NK-92 (cell line): Measurements from ENCODE around the gene PGP.

Source experiments
- DNase-seq: peaks from one replicate; lab custom pipeline; 2025; ENCODE audit not compliant: unreplicated experiment; lab: John Stamatoyannopoulos, UW

The PGP gene

DNA sequence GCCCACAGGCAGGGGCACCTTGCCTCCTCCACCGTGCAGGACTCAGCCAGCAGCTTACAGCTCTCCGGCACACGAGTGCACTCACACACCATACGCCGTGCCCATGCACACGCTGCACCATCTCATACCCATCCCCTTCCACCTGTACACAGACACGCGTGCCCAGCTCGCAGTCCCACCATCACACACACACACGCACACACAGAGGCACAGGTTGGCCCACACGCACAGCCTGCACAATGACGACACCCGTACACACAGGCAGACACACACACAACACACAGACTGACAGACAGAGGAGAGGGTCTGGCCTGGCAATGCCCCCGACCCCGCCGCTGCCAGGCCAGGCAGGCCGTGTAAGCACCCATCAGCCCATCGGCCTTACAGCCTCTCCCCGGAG is 30.3 kb downstream of the PGP start:
- no peak for DNase-seq

DNA sequence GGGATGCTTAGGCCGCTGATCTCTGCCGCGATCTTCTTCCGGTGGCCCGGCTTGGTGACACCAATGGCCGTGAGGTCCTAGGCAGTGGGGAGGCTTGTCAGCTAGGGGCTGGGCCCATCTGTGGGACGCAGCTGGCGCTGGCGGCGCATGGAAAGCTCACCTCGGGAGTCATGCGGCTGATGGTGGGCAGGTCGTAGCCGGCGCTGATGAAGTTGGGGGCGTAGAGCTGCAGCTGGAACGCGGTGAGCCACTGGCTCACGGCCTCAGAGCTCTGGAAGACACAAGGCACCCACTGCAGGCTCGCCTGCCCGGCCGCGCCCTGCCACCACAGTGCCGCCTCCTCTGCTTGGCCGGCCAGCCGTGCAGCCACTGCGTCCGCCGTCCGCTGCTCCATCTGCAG is 31.0 kb downstream of the PGP start:
- DNase-seq = no peak

DNA sequence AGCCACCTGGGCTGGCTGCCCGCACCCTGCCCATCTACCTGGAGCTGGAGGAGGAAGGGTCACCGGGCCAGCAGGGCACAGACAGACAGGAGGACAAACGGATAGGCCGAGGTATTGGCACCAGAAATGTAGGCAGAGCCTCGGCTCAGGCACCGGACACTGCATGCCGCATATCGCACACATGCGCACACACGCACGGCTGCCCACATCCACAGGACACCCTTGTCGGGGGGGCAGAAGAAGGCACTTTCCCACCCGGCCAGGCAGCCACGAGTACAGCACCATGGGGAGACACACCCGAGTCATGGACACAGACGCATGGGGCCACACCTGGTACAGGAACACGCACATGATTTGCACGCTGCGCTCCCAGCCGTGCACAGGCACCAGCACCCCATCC is 32.7 kb downstream of the PGP start:
- DNase-seq = no peak

DNA sequence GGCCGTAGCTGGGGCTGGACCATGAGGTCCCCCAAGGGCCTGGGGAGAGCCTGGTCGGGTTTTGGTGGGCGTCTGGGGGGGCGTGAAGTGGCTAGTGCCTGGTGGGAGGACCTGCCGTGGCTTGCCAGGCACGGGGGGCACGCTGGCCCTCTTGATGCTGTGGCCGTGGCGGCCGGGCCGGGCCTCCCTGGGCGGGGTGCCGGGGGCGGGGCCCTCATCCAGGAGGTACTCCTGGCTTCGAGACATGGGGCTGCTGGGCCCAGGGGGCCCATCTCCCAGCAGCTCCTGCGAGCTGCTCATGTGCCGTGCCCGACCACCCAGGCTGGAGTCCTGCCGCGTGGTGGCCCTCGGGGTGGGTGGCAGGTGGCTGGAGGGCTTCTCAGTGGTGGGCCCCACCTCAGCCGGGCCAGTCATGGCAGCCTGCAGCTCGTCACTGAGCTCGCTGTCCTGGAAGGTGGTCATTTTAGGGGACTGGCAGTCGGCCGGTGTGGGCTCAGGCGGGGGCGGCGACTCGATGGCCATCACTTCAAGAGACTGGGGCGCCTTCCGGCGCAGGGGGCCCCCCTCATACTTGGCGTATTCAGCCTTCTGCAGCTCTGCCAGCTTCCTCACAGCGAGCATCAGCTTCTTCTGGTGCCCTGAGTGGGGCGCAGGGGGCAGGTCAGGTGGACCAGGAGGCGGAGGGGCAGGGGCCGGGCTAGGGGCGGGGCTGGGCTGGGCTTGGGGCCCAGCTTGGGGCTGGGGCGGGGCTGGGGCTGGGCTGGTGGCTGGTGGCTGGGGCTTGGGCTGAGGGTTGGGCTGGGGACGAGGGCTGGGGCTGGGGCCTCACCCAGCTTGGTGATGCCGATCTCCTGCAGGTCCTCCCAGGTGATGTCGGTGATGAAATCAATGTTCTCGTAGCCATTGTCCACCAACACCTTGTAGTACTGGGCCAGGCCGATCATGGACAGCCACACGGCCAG is 33.4 kb downstream of the PGP start:
- no peak for DNase-seq

DNA sequence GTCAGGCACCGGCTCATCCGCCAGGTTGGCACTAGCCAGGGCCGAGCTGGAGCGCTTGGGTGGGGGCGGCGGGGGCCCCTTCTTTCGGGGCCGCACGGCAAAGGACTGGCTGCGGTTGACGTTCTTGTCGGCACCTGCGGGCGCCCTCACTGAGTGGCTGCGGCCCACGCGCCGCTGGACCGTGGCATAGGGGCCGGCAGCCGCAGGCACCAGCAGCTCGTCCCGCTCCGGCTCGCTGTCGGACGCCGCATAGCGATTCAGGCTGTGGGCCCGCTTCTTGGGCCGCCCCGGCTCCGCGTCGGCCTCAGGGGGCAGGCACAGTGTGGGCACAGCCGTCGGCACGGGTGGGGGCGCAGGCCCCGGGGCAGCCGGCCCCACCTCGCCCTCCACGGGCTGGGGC is 34.2 kb downstream of the PGP start:
- no peak for DNase-seq

DNA sequence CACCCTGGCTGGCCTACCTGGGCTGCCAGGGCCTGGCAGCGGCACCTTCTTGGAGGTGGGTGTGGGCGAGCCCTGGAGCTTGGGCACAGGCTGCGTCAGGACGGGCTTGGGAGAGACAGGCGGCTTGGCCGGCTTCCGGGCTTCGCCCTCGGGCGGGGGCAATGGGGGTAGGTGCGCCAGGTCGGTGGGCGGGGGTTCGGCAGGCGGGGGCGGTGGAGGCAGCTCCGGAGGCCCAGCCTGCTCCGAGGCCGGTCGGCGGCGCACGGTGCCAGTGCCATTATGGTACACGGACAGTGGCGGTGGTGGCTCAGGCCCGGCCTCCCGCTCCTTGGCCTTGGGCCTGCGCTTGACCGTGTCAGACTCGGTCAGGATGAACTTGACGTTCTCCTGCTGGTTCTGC is 35.1 kb downstream of the PGP start:
- no peak for DNase-seq

DNA sequence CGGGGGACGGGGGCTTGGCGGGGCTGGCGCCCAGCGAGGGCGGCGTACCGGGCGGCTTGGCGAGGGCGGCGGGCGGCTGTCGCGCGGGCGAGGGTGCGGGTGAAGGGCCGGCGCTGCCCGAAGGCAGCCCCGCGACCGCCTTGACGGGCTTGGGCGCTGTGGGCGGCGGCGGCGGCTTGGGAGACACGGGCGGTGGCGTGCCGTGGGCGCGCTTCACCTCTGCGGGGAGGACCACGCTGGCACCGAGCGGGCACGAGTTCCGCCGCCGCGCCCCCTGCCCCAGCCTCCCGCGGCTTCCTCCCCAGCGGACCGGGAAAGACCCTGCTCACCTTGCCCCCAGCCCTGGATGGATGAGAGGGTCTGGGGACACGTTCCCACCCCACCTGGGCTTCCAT is 35.5 kb downstream of the PGP start:
- no peak for DNase-seq

DNA sequence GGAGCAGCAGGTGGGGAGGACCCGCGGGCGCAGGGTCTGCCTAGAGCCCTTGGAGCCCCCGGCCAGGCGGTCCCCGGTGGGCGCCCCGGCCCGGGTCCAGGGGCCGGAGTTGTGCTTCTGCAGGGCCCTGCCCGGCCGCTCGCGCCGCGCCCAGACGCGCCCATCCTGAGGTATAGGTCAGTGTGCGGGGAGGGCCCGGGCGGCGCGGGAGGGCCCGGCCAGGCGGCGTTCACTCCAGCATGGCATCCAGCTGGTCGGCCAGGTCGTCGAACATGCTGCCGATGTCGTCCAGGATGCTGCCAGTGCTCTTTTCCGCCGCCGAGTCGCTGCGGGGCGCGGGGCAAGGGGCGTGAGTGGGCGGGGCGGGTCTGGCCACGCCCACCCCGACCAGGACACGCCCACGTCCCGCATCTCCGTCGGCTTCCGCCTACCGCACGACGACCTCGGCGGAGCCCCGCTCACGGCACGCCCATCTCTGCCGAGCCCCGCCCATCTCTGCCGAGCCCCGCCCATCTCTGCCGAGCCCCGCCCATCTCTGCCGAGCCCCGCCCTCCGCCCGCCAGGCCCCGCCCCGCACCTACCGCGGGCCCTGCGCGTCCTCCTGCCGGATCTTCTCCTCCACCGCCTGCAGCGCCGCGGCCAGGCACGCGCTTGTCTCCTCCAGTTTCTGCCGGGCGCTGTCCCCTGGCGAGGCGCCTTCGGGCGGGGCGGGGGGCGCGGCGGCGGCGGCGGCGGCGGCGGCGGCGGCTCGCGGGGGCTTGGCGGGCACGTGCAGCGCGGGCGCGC is 36.1 kb downstream of the PGP start:
- DNase-seq = no peak

DNA sequence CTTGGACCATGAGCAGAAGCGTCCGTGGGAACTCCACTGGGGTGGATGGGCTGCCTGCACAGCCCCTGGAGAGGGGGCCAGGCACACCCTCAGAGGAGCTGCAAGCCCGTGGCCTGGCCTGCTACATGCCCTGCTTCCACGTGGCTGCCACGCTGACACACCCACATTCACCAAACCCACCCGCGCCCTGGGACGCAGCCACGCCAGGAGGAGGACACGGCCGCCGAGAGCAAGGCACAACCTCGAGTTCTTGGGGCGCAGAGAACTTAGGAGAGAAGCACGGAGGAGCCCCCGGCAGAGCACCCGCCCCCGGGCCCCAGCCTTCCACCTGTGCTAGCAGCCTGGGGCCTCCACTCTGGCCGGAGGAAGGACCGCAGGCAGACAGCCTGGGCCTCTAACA is 37.1 kb downstream of the PGP start:
- DNase-seq = no peak

DNA sequence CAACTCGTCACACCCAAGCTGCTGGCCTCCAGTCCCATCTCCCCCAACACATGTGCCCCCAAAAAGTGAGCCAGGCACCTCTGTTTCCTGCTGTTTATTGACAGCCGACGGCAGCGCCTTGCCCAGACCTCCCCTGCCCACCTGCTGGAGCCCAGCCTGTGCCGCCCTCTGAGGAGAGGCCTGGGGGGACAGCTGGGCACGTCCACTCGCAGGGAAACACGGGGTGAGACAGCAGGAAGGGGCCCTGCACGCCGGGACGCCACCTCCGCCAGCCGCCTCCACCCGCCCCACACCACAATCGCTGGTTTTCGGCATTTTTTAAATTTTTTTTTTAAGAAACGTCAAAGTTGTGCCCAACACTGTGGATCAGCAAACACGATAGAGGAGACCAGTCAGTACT is 37.5 kb downstream of the PGP start:
- no peak for DNase-seq

DNA sequence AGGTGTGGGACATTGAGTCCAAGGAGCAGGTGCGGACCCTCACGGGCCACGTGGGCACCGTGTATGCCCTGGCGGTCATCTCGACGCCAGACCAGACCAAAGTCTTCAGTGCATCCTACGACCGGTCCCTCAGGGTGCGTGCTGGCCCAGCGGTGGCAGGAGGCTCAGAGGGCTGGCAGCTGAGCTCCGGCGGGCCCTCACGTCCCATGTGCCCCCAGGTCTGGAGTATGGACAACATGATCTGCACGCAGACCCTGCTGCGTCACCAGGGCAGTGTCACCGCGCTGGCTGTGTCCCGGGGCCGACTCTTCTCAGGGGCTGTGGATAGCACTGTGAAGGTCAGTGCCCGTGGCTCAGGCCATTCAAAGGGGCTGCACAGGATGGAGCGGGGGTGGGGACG is 38.6 kb downstream of the PGP start:
- no peak for DNase-seq

DNA sequence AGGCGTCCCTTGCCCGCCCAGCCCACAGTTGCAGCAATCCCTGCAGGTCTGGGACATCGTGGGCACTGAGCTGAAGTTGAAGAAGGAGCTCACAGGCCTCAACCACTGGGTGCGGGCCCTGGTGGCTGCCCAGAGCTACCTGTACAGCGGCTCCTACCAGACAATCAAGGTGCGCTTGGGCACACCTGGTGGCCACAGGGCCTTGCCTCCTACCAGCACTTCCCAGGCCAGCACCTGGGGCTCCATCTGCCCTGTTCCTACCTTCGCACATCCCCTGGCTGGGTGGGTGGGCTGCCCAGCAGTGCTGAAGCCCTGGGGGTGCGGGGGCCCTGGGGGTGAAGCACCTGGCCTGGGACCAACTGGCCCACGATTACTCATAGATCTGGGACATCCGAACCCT is 39.2 kb downstream of the PGP start:
- no peak for DNase-seq

DNA sequence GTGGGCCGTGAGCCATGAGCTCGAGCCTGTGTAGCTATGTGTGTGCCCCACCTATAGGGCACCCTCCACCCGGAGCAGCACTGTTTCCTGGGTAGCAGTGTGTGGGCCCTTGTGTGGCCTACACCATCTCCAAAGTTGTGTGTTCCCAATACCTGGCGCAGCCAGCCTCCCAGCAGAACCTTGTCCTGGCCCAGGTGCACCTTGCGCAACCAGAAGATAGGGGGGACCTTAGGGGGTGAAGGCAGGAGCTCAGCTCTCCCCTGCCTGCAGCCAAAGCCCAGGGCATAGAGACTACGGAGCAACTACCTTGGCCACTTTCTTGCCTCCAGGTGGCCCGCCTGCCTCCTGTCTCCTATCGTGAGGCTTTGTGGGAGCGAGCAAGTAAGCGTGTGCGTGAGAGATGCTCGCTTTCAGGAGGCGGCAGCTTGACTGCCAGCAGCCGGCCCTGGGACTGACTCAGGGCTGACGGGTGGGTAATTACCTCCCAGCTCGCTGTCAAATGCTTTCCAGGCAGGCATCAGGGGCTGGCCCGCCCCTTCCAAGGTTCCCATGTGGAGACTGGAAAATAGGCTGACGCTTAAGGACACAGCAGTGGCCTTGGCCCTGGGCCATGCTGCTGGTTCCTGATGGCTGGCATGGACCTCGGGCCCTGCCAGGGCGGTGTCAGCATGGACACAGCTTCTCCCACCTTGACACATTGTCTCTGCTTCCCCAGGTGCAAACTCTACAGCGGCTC is 40.1 kb downstream of the PGP start:
- no peak for DNase-seq

DNA sequence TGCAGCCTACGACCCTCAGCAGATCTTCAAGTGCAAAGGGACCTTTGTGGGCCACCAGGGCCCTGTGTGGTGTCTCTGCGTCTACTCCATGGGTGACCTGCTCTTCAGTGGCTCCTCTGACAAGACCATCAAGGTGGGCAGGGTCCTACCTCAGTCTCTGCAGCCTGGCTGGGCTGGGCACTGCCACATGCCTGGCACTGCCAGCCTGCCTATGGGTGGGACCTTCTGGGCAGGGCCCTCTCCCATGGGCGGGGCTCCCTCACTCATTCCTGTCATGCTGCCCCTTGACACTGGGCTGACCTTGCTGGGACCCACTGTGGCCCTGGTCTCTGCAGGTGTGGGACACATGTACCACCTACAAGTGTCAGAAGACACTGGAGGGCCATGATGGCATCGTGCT is 40.7 kb downstream of the PGP start:
- no peak for DNase-seq

DNA sequence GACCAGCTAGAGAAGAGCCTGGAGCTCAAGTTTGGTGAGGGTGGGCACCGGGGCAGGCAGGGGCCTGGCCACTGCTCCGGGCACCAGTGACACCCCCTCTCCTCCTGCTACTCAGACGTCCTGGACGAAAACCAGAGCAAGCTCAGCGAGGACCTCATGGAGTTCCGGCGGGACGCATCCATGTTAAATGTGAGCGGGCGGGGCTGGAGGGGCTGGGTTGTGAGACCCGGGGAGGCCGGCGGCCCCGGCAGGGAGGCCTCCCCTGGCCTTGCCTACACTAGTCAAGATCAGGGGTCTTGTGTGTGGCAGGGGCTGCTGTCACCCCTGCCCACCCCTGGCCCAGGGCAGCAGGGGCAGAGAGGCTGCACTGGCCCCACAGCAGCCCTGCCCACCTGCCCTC is 41.3 kb downstream of the PGP start:
- no peak for DNase-seq

DNA sequence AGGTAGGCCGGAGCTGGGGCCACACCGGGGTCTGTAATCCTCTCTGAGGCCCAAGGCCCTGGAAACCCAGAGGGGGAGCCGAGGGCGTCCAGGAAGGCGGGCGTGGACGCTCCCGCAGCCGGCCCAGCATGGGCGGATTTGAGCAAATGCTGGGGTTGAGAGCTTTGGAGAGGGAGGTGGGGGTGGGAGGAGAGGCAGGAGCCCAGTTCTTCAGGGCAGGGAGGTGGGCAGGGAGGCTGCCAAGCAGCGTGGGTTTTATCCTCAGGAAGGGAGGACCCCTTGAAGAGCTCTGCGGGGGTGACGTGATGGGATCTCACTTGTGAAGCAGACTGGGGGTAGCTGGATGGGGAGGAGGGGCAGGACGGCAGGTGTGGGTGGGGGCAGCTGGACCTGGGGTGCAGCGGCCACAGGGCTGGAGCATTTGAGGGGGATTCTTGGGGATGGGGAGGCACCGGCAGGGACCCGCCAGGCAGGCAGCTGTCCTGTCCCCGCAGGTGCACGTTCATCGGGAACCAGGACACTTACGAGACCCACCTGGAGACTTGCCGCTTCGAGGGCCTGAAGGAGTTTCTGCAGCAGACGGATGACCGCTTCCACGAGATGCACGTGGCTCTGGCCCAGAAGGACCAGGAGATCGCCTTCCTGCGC is 41.8 kb downstream of the PGP start:
- no peak for DNase-seq

DNA sequence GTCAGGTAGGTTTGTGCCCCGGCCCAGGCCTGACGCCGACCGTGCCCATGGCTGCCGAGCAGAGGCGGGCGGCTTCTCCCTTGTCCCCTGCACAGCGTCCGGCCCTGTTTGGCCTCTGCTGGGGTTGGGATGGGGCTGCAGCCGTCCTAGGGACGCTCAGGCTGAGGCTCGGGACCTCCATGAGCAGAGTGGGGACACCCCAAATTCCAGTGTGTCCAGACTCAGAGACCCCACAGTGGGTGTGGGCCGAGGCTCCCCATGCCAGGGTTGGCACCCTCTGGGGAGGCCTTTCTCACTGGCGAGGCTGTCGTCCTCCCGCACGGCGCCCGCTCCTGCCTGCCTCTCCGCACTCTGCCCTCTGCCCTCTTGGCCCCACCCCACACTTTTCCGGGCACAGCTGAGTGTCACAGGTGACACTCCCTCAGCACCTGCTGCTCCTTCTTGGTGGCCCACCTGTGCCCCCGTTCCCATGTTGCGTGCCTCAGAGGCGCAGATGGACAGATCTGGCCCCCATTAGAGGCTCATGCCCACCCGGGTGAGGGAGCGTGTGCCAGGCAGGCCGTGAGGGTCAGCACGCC is 43.0 kb downstream of the PGP start:
- no peak for DNase-seq

DNA sequence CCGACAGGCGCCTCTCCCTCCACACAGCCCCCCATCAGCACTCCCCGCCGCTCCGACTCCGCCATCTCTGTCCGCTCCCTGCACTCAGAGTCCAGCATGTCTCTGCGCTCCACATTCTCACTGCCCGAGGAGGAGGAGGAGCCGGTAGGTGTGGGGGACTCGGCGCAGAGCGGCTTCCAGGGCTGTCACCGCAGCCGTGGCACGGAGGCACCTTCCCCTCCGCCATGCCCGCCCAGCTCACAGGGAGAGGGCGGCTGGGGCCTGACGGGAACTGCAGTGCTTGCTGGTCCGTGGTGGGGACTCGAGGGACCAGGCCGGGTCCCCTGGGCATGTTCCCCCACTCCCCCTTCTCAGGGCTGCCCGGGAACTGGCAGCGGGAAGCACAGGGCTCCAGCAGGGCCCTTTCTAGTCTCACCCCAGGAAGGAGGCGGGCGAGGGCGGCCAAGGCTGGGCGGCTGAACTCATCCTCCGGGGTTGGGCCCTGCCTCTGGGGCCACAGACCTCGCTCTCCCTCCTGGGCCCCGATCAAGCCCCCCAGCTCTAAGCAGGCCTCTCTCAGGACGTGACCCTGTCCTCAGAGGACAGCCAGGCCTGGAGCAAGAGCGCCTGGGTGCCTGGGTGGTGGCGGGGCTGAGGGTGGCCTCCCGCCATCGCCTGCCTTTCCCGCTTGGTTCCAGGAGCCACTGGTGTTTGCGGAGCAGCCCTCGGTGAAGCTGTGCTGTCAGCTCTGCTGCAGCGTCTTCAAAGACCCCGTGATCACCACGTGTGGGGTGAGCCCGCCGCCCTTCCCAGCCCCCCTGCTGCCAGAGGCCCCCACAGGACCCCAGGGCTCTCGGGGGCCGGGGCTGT is 43.8 kb downstream of the PGP start:
- DNase-seq = no peak

DNA sequence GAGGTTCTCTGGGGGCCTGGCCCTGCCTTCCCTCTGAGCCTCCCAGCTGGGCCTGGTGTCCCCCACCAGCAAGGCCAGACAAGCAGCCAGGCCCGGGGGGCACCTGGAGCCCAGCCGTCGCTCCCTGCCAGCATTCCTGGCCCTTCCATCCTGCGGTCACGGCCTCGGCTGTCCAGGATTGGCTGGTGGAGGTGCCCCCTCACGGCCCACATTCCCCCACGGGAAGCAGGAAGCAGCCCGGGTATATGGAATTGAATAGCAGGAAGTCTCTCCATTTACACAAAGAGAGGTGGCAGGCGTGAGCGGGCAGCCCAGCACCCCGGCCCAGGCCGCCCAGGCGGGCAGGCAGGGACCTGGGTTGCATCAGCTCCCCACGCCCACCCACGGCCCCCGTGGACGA is 44.6 kb downstream of the PGP start:
- no peak for DNase-seq

DNA sequence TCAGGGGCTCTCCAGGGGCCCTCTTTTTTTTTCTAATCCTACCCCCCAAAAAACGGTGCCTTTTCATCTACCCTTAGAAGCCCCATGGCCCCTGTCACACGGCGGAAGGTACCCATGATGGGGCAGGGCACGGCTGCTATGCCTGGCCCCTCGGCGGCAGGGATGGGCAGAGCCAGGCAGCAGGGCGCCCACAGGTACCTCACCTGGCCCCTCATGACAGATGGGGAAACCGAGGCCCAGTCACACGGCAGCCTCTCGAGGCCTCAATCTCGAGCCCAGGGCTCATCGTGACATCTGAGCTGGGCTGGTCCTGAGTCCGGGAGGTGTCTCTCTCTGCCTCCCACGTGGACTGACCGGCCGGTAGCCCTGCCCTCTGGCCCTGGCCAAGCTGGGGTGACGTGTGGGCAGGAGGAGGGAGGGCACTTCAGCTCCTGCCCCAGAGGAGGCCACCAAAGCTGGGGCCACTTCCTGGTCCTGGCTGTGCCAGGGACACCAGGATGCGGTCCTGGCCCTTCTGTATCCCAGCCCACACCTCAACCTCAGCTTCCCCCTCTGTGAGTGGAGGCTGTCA is 47.5 kb downstream of the PGP start:
- no peak for DNase-seq
